ENCODE measurements around the gene ACACB.

DNA sequence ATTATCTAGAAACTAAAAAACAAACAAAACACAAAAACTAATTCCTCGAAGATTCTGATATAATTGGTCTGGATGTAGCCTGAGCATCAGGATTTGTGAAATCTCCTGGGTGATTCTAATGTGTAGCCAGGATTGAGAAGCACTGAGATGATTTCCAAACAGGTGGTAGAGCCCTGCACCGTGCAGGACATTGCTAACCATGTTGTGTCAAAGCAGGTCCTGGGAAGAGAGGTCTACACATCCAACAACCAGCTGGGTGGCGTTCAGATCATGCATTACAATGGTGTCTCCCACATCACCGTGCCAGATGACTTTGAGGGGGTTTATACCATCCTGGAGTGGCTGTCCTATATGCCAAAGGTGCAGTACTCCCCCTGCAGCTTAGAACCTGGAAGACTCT is 136.4 kb downstream of the ACACB start:
- TF ChIP-seq POLR2AphosphoS5 (IDR thresholded peaks at IDR 0.05), result no peak
- no peak for TF ChIP-seq CTCF (IDR thresholded peaks at IDR 0.05)
